AG04449 (cell line): ENCODE results near the gene MUC5B.

Experiments
- CTCF ChIA-PET: fragments of 350-600 bp; formaldehyde crosslinking; extraction: SDS; loops from one replicate; lab custom pipeline; 2021; ENCODE audit warnings: antibody characterized with exemption; lab: Yijun Ruan, JAX
- POLR2A ChIA-PET: fragments of 400-600, 350-600 bp; formaldehyde crosslinking; extraction: SDS; loops from one replicate; lab custom pipeline; 2020; ENCODE audit warnings: antibody characterized with exemption, inconsistent platforms; lab: Yijun Ruan, JAX
- DNase-seq: peaks from one replicate; pipeline ENCODE4 v3.0.0-alpha.2; 2010; ENCODE audit warnings: low read depth, low spot score
- H3K4me3 ChIP-seq: 2 replicates; pipeline ENCODE4 v1.5.1; 2011; ENCODE audit warnings: low read depth, mild to moderate bottlenecking, control low read depth, low read length
- CTCF ChIP-seq: IDR thresholded peaks from one replicate; pipeline ENCODE4 v1.5.1; 2011; ENCODE audit warnings: mild to moderate bottlenecking, moderate library complexity, low read length, control low read depth, inconsistent platforms; ENCODE audit not compliant: insufficient read depth; ENCODE audit errors: missing control alignments

MUC5B gene

GRCh38 chr11:1235901-1236315 is 13.0 kb downstream of the MUC5B start:
- no peak for DNase-seq
- no peak for TF ChIP-seq CTCF
- ChIA-PET CTCF (no interaction called here), POLR2A (interaction anchor here (0.6 kb wide), 1 partner anchor 357 kb away, joined by 3 read pairs; no protein-coding TSS in a partner anchor)
- H3K4me3 ChIP-seq: no peak overlapping the region

- no peak for DNase-seq
- no peak overlapping the region for H3K4me3 ChIP-seq
- ChIA-PET CTCF (no interaction called here), POLR2A (no interaction called here)
- TF ChIP-seq CTCF: no peak
Measured at GRCh38 chr11:1236316-1237127, 13.7 kb downstream of the MUC5B start.

- ChIA-PET POLR2A (no interaction called here), CTCF (no interaction called here)
- no peak for TF ChIP-seq CTCF
- H3K4me3 ChIP-seq: no peak overlapping the region
- no peak for DNase-seq
Measured at GRCh38 chr11:1237128-1237580, 14.3 kb downstream of the MUC5B start.

DNA sequence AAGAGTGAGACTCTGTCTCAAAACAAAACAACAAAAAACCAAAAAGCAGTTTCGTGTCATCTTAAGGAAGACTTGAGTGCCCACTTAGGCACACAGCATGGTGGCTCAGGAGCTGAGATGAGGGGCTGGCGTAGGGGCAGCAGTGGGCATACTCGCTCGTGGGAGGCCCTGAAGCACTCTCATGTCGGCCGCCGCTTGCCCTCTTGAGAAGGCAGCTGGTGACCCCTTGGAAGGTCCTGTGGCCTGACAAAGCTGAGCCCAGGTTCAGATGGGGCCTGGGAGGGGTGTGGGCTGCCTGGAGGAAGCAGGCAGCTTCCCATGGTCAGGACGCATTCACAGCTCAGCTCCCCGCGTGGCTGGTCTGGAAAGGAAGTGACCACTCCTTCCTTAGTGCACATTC is 15.0 kb downstream of the MUC5B start:
- ChIA-PET POLR2A (no interaction called here), CTCF (no interaction called here)
- no peak for DNase-seq
- no peak for TF ChIP-seq CTCF
- no peak overlapping the region for H3K4me3 ChIP-seq

- CTCF ChIA-PET: no interaction called here
- H3K4me3 ChIP-seq: no peak overlapping the region
- POLR2A ChIA-PET: no interaction called here
- DNase-seq: no peak
- TF ChIP-seq CTCF: no peak
Measured at GRCh38 chr11:1238767-1239595, 16.1 kb downstream of the MUC5B start.
